Neural progenitor cell (in vitro differentiated cells): ENCODE measurements around the gene UBE2U.

ENCODE experiments used
- EZH2 ChIP-seq: fragments of 200-600 bp; sonication (generic); IDR thresholded peaks from 2 replicates; pipeline ENCODE4 v1.6.1; 2017; ENCODE audit warnings: antibody characterized with exemption, mild to moderate bottlenecking, moderate library complexity
- EZH2phosphoT487 ChIP-seq: fragments of 200-600 bp; sonication (generic); IDR thresholded peaks from 2 replicates; pipeline ENCODE4 v1.6.1; 2017; ENCODE audit warnings: antibody characterized with exemption
- TF ChIP-seq, protein P1 (sequence below): fragments of 200-600 bp; sonication (generic); IDR thresholded peaks from 2 replicates; pipeline ENCODE4 v1.5.1; 2017; ENCODE audit warnings: antibody characterized with exemption, mild to moderate bottlenecking

DNA sequence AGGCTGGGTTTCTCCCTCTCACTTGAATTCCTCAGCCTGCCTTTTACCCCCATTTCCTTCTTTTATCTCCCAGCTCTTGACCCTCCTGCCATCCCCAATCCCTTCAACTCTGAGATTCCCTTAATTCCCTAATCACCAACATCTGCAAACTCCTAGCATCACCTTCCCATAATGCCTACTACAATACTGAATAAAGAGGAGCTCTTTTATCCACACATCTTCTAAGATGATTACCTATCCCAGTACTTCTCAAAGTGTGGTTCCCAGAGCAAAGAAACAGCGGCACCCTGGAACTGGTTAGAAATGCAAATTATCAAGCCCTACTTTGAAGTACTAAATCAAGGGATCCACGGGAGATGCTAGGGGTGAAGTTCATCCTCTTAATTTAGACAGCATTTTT is 21.2 kb upstream of the UBE2U start:
- TF ChIP-seq, protein P1, sequence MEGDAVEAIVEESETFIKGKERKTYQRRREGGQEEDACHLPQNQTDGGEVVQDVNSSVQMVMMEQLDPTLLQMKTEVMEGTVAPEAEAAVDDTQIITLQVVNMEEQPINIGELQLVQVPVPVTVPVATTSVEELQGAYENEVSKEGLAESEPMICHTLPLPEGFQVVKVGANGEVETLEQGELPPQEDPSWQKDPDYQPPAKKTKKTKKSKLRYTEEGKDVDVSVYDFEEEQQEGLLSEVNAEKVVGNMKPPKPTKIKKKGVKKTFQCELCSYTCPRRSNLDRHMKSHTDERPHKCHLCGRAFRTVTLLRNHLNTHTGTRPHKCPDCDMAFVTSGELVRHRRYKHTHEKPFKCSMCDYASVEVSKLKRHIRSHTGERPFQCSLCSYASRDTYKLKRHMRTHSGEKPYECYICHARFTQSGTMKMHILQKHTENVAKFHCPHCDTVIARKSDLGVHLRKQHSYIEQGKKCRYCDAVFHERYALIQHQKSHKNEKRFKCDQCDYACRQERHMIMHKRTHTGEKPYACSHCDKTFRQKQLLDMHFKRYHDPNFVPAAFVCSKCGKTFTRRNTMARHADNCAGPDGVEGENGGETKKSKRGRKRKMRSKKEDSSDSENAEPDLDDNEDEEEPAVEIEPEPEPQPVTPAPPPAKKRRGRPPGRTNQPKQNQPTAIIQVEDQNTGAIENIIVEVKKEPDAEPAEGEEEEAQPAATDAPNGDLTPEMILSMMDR = no peak
- TF ChIP-seq EZH2 = no peak
- TF ChIP-seq EZH2phosphoT487 = no peak
